ENCODE data around the gene SNAPIN. TPM values are rescaled to one million over a fixed set of nuclear protein-coding genes. Genes with fewer than 3 reads are reported as not detected.
A peak's percentile ranks its signal among the peaks of the same experiment; 100 is the strongest.

The SNAPIN gene, protein sequence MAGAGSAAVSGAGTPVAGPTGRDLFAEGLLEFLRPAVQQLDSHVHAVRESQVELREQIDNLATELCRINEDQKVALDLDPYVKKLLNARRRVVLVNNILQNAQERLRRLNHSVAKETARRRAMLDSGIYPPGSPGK
- total RNA-seq = 32.8 and 33.1 TPM in 2 replicates

DNA sequence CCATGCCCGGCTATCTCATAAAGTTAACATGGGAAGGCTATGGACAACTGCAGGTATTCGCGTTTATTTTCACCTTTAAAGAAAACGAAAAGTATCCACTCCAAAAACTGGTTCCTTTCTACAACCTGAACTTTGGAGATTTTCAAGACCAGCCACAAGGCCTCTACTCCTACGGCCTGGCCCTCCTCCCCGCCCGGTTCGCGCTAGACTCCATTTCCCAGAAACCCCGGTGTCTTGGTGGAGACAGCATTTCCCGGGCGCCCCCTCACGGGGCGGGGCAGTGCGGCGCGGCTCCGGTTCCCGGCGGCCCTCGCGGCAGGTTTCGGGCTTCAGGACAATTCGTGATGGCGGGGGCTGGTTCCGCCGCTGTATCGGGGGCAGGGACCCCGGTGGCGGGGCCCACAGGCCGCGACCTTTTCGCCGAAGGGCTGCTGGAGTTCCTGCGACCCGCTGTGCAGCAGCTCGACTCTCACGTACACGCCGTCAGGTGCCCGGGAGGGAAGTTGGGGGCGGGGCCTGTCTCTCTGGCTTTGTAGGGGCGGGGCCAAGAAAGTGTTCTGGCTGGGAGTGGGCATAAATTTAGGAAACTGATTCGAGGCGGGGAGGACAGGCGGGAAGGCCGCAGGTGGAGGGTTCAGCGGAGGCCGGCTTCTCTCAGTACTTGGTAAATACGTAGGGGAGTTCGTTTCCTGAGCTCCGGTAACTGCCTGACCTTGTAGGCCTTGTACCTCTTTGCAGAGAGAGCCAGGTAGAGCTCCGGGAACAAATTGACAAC is at the start of gene SNAPIN:
TSS of gene SNAPIN (plus strand) at position 304 of the 775 bp plus-strand sequence. CDS start at position 345, 41 bp downstream.
- H3K9me3 Mint-ChIP-seq = no peaks in the 10 kb centered on the region
- peaks cover 27% of the 10 kb centered on the region for H3K36me3 Mint-ChIP-seq (ENCODE audit: low read depth)
- H3K27ac Mint-ChIP-seq = peak within 1 kb of the TSS; percentile 70
- peak within 1 kb of the TSS; percentile 96 for H3K4me3 Mint-ChIP-seq (ENCODE audit: low read depth)
- intact Hi-C loops (cut with micrococcal nuclease) = loop anchor here (1.0 kb wide), 2 partner anchors 13 to 25 kb away; no protein-coding TSS in a partner anchor
- no peaks in the 10 kb centered on the region for H3K27me3 Mint-ChIP-seq (ENCODE audit: low read depth)
- H3K4me1 Mint-ChIP-seq (ENCODE audit: low read depth) = peaks cover 12% of the 10 kb centered on the region
- peak; percentile 90 for DNase-seq (ENCODE audit: low spot score)

DNA sequence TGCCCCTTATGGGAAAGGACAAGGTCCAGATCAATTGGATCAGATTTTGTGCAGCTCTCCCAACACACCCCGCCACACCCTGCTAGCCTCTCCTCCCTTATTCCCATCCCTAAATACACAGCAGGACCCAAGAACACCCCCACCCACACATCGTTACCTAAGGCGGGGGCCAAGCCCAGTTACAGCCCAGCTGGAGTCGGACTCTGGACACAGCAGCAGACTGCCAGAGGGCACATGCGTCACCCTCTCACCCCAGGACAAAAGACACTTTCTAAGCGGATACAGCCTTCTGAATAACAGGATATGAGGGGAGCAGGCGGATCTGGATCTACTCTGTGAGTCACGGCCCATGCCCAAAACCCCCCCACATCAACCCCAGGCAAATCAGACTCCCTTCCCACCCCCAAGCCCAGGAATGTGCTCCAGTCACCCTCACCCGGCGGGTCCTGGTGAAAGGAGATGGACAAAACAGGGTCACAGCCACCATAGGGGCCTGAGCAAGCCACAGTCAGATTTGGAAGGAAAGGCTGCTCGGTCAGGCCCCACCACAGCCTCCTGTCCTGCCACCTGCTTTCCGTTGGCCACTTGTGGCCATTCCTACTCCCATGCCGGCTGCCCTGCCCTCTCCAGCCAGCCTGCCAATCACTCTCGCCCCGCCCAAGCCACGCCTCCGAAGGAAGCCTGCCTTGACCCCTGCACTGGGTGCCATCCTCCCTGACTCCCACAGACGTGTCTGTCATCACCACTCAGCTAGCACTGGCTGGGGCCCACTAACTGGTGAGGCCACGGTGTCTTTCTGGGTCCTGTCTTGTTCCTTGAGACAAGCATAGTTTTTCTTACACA is 49.5 kb upstream of the SNAPIN start:
- Mint-ChIP-seq H3K9me3 (no peaks in the 10 kb centered on the region), H3K4me3 (ENCODE audit: low read depth) (no peak overlapping the region), H3K4me1 (ENCODE audit: low read depth) (no peaks in the 10 kb centered on the region), H3K36me3 (ENCODE audit: low read depth) (no peaks in the 10 kb centered on the region), H3K27ac (no peak overlapping the region), H3K27me3 (ENCODE audit: low read depth) (peaks cover 4% of the 10 kb centered on the region)
- intact Hi-C loops (cut with micrococcal nuclease) = no loop called here
- DNase-seq (ENCODE audit: low spot score) = no peak

DNA sequence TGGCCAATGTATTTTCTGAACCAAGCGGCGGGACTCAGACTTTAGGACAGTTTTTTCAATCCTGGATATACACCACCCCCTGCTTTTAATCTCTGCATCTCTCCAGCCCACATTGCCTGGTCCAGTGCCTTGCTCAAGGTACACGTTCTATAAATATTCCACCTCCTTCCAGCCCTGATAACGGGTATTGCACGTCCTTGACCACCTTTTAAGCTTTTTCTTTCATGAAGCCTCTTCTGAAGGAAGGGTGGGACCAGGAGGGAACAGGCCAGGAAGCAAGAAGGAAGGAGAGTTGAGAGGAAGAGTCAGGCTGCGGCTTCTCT is 49.0 kb upstream of the SNAPIN start:
- Mint-ChIP-seq H3K36me3 (ENCODE audit: low read depth) (no peaks in the 10 kb centered on the region), H3K4me3 (ENCODE audit: low read depth) (no peak overlapping the region), H3K9me3 (no peaks in the 10 kb centered on the region), H3K27me3 (ENCODE audit: low read depth) (peaks cover 4% of the 10 kb centered on the region), H3K4me1 (ENCODE audit: low read depth) (no peaks in the 10 kb centered on the region), H3K27ac (no peak overlapping the region)
- no peak for DNase-seq (ENCODE audit: low spot score)
- intact Hi-C loops (cut with micrococcal nuclease) = no loop called here

DNA sequence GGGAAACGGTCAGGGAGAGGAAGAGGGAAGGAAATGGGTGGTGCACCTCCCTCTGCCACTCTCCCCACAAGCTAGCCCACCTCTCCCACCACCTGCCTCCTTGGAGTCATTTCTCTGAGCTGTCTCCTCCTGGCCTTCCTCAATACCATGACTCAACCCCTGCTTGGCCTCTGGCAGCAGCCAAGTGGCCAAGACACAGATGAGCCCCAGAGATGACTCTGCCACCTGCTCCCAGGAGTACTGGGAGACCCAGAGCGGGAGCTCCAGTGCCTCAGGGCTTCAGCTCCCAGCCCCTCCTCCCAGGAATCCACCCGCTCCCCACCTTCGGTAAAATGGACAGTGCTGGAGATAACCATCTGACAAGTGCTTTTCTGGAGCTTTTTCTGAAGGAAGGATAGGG is 48.2 kb upstream of the SNAPIN start:
- intact Hi-C loops (cut with micrococcal nuclease) = no loop called here
- DNase-seq (ENCODE audit: low spot score) = no peak
- no peaks in the 10 kb centered on the region for H3K27me3 Mint-ChIP-seq (ENCODE audit: low read depth)
- H3K9me3 Mint-ChIP-seq = no peaks in the 10 kb centered on the region
- H3K36me3 Mint-ChIP-seq (ENCODE audit: low read depth) = no peaks in the 10 kb centered on the region
- no peaks in the 10 kb centered on the region for H3K4me1 Mint-ChIP-seq (ENCODE audit: low read depth)
- no peak overlapping the region for H3K4me3 Mint-ChIP-seq (ENCODE audit: low read depth)
- H3K27ac Mint-ChIP-seq = no peak overlapping the region

DNA sequence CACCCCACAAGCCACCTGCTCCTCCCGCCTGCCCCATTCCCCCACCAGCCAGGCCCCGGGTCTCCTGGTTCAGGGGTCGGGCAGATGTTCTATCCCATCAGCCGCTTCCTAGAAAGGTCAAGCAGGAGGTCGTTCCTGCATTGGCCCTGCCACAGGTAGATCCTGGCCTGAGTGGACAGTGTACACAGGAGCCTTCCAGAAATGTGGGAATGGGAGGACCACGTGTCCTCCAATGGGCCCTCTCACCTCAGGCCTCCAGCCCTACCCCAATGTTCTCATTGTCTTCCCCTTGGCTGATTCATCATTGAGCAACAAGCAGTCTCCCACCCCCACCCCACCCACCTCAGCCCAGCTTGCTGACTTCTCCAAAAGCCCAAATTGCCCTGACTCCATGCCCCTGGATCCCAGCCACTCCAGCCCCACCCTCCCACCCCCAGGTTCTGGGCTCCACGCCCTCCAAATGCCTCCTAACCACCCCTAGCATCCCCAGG is 47.6 kb upstream of the SNAPIN start:
- H3K36me3 Mint-ChIP-seq (ENCODE audit: low read depth) = no peaks in the 10 kb centered on the region
- H3K4me3 Mint-ChIP-seq (ENCODE audit: low read depth) = no peak overlapping the region
- intact Hi-C loops (cut with micrococcal nuclease) = no loop called here
- H3K27me3 Mint-ChIP-seq (ENCODE audit: low read depth) = no peaks in the 10 kb centered on the region
- H3K4me1 Mint-ChIP-seq (ENCODE audit: low read depth) = no peaks in the 10 kb centered on the region
- no peaks in the 10 kb centered on the region for H3K9me3 Mint-ChIP-seq
- no peak overlapping the region for H3K27ac Mint-ChIP-seq
- no peak for DNase-seq (ENCODE audit: low spot score)

DNA sequence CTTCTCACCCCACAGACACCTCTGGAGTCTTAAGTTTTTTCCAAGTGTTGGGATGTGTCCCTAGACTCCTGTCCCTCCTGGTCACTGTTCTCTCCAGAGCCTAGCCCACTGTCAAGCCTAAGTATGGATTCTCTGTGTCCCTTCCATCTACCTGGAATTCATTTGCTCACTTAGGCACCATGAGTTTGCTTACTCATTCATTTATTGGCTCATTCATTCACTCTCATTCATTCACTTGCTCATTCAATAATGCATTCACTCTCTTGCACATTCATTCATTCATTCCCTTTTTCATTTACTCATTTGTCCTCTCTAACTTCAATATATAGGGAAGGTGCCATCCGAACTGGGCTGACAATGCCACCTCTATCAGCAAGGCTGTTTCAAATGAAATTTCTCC is 47.1 kb upstream of the SNAPIN start:
- H3K9me3 Mint-ChIP-seq = no peaks in the 10 kb centered on the region
- intact Hi-C loops (cut with micrococcal nuclease) = no loop called here
- no peak overlapping the region for H3K4me3 Mint-ChIP-seq (ENCODE audit: low read depth)
- H3K4me1 Mint-ChIP-seq (ENCODE audit: low read depth) = no peaks in the 10 kb centered on the region
- no peaks in the 10 kb centered on the region for H3K36me3 Mint-ChIP-seq (ENCODE audit: low read depth)
- no peak overlapping the region for H3K27ac Mint-ChIP-seq
- no peaks in the 10 kb centered on the region for H3K27me3 Mint-ChIP-seq (ENCODE audit: low read depth)
- no peak for DNase-seq (ENCODE audit: low spot score)

DNA sequence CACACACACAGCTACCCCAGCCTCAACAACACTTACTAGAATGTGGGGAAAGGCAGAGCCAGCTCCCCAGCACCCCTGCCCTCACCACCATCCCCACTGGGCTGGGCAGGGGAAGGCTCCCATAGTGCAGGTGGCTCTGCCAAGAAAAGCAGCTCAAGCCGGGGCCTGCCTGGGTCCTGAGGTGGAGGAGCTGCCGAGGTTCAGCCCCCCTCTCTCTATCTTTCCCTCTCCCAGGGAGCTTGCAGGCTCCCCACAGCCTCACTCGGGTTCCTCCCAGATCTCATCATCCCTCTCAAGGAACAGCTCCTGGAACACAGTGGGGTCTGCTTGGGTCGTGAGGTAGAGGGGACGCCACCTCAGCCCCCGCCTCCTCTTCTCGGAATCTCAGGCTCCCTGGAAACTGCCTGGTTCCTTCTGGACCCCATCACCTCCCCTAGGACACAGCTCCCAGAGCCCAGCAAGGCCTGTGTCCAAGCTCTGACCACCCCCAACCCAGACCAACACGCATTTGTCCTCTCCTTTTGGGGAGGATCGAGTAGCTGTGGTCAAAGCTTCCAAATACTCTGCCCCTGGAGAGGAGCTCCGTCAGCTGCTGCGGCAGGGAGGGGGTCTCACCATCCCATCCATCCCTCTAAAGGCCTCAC is 46.3 kb upstream of the SNAPIN start:
- H3K27ac Mint-ChIP-seq = no peak overlapping the region
- H3K4me3 Mint-ChIP-seq (ENCODE audit: low read depth) = no peak overlapping the region

DNA sequence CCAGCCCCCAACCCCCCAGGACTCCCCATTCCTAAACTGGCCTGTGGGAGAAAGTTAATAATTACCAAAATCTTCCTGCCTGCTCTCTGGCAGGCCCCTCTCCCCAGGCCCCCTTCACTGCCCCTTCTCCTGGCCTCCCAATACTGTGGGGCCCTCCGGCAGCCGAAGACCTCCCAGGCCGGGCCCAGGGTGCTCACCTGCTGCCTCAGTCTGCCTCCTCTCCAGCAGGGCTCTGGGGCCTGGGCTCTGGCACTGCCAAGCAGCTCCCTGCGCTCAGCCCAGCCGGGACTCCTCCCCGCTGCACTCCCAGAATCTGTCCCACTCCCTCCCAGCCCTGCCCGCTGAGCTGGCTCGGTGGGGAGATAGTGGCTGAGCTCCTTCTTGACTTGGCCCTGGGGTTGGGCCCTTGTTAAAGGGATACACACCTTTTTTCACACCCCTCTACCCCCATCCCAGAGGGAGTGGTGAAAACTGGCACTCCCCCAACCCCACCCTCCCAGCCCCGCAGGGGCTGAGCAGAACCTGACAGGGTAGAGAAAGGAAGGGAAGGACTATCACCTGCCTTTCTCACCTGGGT is 45.7 kb upstream of the SNAPIN start, which contains the start of gene S100A16:
TSS of gene S100A16 (minus strand) at position 383 of the 577 bp plus-strand sequence. CDS start 4,986 bp downstream, outside the sequence.
- Mint-ChIP-seq H3K27me3 (ENCODE audit: low read depth) (no peaks in the 10 kb centered on the region), H3K9me3 (no peaks in the 10 kb centered on the region), H3K27ac (no peak within 1 kb of the TSS), H3K4me3 (ENCODE audit: low read depth) (no peak within 1 kb of the TSS), H3K36me3 (ENCODE audit: low read depth) (no peaks in the 10 kb centered on the region), H3K4me1 (ENCODE audit: low read depth) (peaks cover 2% of the 10 kb centered on the region)
- intact Hi-C loops (cut with micrococcal nuclease) = no loop called here
- no peak for DNase-seq (ENCODE audit: low spot score)

More for the DNA sequence above, 46.3 kb upstream of the SNAPIN start:
- Mint-ChIP-seq H3K9me3 (no peaks in the 10 kb centered on the region), H3K4me1 (ENCODE audit: low read depth) (no peaks in the 10 kb centered on the region), H3K36me3 (ENCODE audit: low read depth) (no peaks in the 10 kb centered on the region), H3K27me3 (ENCODE audit: low read depth) (no peaks in the 10 kb centered on the region)
- intact Hi-C loops (cut with micrococcal nuclease) = no loop called here
- DNase-seq (ENCODE audit: low spot score) = no peak

DNA sequence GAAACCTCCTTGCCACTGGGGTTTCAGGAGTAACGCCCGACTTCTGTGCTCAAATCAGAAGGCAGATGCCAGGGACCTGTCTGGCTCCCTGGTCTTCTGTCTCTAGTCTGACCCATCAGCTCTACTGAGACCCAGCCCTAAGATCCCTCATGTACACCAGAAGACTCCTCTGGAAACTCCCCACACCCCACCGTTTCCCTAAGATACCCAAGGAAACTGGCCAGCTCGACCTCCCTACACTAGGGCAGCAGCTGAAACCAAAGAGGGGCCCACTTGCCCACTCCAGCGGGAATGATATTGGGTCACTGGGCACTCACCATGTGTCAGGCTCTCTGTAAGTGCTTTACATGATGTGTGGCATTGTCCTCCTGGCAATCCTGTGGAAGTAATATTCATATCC is 45.1 kb upstream of the SNAPIN start:
- no peaks in the 10 kb centered on the region for H3K36me3 Mint-ChIP-seq (ENCODE audit: low read depth)
- H3K27me3 Mint-ChIP-seq (ENCODE audit: low read depth) = no peaks in the 10 kb centered on the region
- intact Hi-C loops (cut with micrococcal nuclease) = no loop called here
- H3K4me1 Mint-ChIP-seq (ENCODE audit: low read depth) = peaks cover 4% of the 10 kb centered on the region
- no peak overlapping the region for H3K4me3 Mint-ChIP-seq (ENCODE audit: low read depth)
- no peak overlapping the region for H3K27ac Mint-ChIP-seq
- DNase-seq (ENCODE audit: low spot score) = no peak
- H3K9me3 Mint-ChIP-seq = no peaks in the 10 kb centered on the region

DNA sequence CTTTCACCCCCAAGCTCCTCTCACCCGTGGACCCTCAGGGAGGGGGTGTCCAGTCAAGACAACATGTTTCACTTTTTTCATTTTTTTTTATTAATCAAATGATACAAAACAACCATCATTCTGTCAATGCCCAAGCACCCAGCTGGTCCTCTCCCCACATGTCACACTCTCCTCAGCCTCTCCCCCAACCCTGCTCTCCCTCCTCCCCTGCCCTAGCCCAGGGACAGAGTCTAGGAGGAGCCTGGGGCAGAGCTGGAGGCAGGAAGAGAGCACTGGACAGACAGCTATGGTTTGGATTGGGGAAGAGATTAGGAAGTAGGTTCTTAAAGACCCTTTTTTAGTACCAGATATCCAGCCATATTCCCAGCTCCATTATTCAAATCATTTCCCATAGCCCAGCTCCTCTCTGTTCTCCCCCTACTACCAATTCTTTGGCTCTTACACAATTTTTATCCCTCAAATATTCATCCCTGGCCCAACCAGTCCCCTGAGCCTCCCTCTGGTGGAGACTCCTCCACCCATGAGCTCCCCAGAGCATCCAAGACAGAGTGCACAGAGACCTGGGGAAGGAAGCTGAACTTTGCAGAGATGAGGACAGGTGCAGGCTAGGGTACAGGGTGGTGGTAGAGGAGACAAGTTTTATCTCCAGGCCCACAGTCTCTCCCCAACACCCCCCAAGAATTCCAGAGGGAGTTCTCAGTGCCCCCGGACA is 44.2 kb upstream of the SNAPIN start:
- H3K9me3 Mint-ChIP-seq = no peaks in the 10 kb centered on the region
- no peak overlapping the region for H3K27ac Mint-ChIP-seq
- H3K27me3 Mint-ChIP-seq (ENCODE audit: low read depth) = no peaks in the 10 kb centered on the region

DNA sequence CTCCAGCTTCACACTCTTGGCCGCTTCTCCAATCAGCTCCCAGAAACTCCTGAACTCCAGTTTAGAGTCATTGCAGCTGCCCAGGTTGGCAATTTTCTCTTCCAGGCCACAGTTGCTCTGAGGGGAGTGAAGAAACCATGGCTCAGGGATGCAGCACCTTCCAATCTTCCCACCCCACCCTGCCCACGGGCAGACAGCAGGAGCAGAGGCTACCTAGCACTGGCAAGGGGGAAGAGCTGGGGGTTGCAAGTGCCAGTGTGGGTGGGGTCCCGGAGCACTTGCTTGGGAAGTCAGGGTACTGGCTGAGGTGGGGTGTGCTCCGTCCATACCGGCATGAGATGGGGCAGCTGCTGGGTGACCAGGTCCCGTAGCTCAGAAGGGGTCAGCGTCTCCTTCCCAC is 43.6 kb upstream of the SNAPIN start:
- Mint-ChIP-seq H3K4me3 (ENCODE audit: low read depth) (no peak overlapping the region), H3K9me3 (no peaks in the 10 kb centered on the region), H3K27me3 (ENCODE audit: low read depth) (no peaks in the 10 kb centered on the region), H3K4me1 (ENCODE audit: low read depth) (peaks cover 4% of the 10 kb centered on the region), H3K27ac (no peak overlapping the region), H3K36me3 (ENCODE audit: low read depth) (no peaks in the 10 kb centered on the region)
- intact Hi-C loops (cut with micrococcal nuclease) = no loop called here
- no peak for DNase-seq (ENCODE audit: low spot score)

More for the DNA sequence above, 44.2 kb upstream of the SNAPIN start:
- Mint-ChIP-seq H3K36me3 (ENCODE audit: low read depth) (no peaks in the 10 kb centered on the region), H3K4me1 (ENCODE audit: low read depth) (peaks cover 4% of the 10 kb centered on the region), H3K4me3 (ENCODE audit: low read depth) (no peak overlapping the region)
- DNase-seq (ENCODE audit: low spot score) = no peak
- intact Hi-C loops (cut with micrococcal nuclease) = no loop called here

DNA sequence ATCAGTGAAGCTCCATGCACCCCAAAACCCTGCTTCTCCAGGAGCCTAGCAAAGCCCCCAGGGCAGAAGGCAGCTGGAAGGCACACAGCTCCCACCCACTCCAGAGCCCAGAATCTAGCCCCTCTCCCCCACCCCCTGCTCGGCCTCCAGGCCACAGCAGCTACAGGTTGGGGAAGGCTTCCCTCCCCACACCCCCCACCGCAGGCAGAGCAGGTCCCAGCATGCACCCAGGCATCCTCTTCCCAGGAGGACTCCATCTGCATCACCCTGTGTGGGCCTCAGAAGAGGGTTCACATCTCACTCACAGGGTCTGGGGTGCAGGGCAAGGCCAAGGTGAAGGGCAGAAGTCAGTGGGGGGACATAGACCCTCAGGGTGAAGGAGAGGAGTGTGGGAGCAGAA is 43.1 kb upstream of the SNAPIN start:
- Mint-ChIP-seq H3K4me3 (ENCODE audit: low read depth) (no peak overlapping the region), H3K27ac (no peak overlapping the region), H3K36me3 (ENCODE audit: low read depth) (no peaks in the 10 kb centered on the region), H3K4me1 (ENCODE audit: low read depth) (peaks cover 4% of the 10 kb centered on the region), H3K27me3 (ENCODE audit: low read depth) (no peaks in the 10 kb centered on the region), H3K9me3 (no peaks in the 10 kb centered on the region)
- intact Hi-C loops (cut with micrococcal nuclease) = no loop called here
- no peak for DNase-seq (ENCODE audit: low spot score)
